GM23338 (cell line): Measurements from ENCODE around the gene LDHA. TPM values are rescaled to one million over a fixed set of nuclear protein-coding genes. Genes with fewer than 3 reads are reported as not detected.

Experiments
- ATAC-seq: fragments of 200-7000 bp; cut with Tn5 transposase; 3 replicates; pipeline ENCODE4 v1.9.1; 2020
- DNase-seq: peaks from one replicate; pipeline ENCODE4 v3.0.0-alpha.2; 2015; ENCODE audit warnings: low spot score
- H2AFZ ChIP-seq: fragments of 200-600 bp; sonication (generic); 2 replicates; pipeline ENCODE4 v1.8.0; 2016; ENCODE audit warnings: antibody characterized with exemption, mild to moderate bottlenecking, moderate library complexity
- H3F3A ChIP-seq: fragments of 200-600 bp; sonication (generic); replicated peaks from 2 replicates; pipeline ENCODE4 v1.8.0; 2017; ENCODE audit warnings: antibody characterized with exemption, mixed run types, low read depth
- H3K27ac ChIP-seq: fragments of 200-600 bp; sonication (generic); 2 replicates; pipeline ENCODE4 v1.6.1; 2016; ENCODE audit warnings: low read depth
- H3K27me3 ChIP-seq: fragments of 200-600 bp; sonication (generic); 2 replicates; pipeline ENCODE4 v1.8.0; 2016; ENCODE audit warnings: mild to moderate bottlenecking, mixed run types, moderate library complexity; ENCODE audit not compliant: insufficient read depth
- H3K36me3 ChIP-seq: fragments of 200-600 bp; sonication (generic); 2 replicates; pipeline ENCODE4 v1.8.0; 2016; ENCODE audit warnings: mild to moderate bottlenecking; ENCODE audit not compliant: insufficient read depth
- H3K4me1 ChIP-seq: fragments of 200-600 bp; sonication (generic); 2 replicates; pipeline ENCODE4 v1.8.0; 2016; ENCODE audit warnings: mild to moderate bottlenecking, moderate library complexity; ENCODE audit not compliant: insufficient read depth
- H3K4me2 ChIP-seq: fragments of 200-600 bp; sonication (generic); 2 replicates; pipeline ENCODE4 v1.7.1; 2017; ENCODE audit warnings: mixed run types
- H3K4me3 ChIP-seq: fragments of 200-600 bp; sonication (generic); 2 replicates; pipeline ENCODE4 v1.6.1; 2016; ENCODE audit warnings: mixed run types
- H3K79me2 ChIP-seq: fragments of 200-600 bp; sonication (generic); replicated peaks from 2 replicates; pipeline ENCODE4 v1.8.0; 2017; ENCODE audit warnings: mild to moderate bottlenecking; ENCODE audit not compliant: insufficient read depth
- H3K9me2 ChIP-seq: fragments of 200-600 bp; sonication (generic); 2 replicates; pipeline ENCODE4 v1.8.0; 2017; ENCODE audit not compliant: insufficient read depth
- H4K20me1 ChIP-seq: fragments of 200-600 bp; sonication (generic); replicated peaks from 2 replicates; pipeline ENCODE4 v1.8.0; 2017; ENCODE audit warnings: mild to moderate bottlenecking; ENCODE audit not compliant: insufficient read depth
- H3K27ac Mint-ChIP-seq: 2 replicates; pipeline ENCODE4 v1.8.0; 2020; ENCODE audit warnings: inconsistent platforms, mild to moderate bottlenecking, moderate library complexity, mixed read lengths
- H3K27me3 Mint-ChIP-seq: 3 replicates; pipeline ENCODE4 v1.8.0; 2022; ENCODE audit warnings: low read depth, mild to moderate bottlenecking, moderate library complexity, mixed read lengths, inconsistent platforms; ENCODE audit not compliant: insufficient read depth, poor library complexity
- H3K36me3 Mint-ChIP-seq: 3 replicates; pipeline ENCODE4 v1.8.0; 2021; ENCODE audit warnings: low read depth, mild to moderate bottlenecking, inconsistent platforms, moderate library complexity, mixed read lengths
- H3K4me1 Mint-ChIP-seq: 3 replicates; pipeline ENCODE4 v1.8.0; 2020; ENCODE audit warnings: mild to moderate bottlenecking, inconsistent platforms, mixed read lengths
- H3K4me3 Mint-ChIP-seq: 3 replicates; pipeline ENCODE4 v1.8.0; 2021; ENCODE audit warnings: moderate library complexity, mild to moderate bottlenecking, inconsistent platforms, mixed read lengths
- H3K9me3 Mint-ChIP-seq: 3 replicates; pipeline ENCODE4 v1.8.0; 2020; ENCODE audit warnings: moderate library complexity, mild to moderate bottlenecking, inconsistent platforms, mixed read lengths
- CREB1 ChIP-seq: fragments of 250-450 bp; sonication (Bioruptor Pico); IDR thresholded peaks from 2 replicates; pipeline ENCODE4 v1.5.0; 2020; ENCODE audit warnings: low read depth, mild to moderate bottlenecking, moderate library complexity
- ETS1 ChIP-seq: IDR thresholded peaks from 2 replicates; pipeline ENCODE4 v1.6.1; 2016; ENCODE audit warnings: antibody characterized with exemption
- EZH2 ChIP-seq: fragments of 200-600 bp; sonication (generic); IDR thresholded peaks from one replicate; pipeline ENCODE4 v1.8.0; 2017; ENCODE audit warnings: antibody characterized with exemption, mild to moderate bottlenecking, low read depth; ENCODE audit not compliant: unreplicated experiment
- EZH2phosphoT487 ChIP-seq: fragments of 200-600 bp; sonication (generic); IDR thresholded peaks from one replicate; pipeline ENCODE4 v1.8.1; 2018; ENCODE audit warnings: antibody characterized with exemption; ENCODE audit not compliant: unreplicated experiment
- JUNB ChIP-seq: IDR thresholded peaks from one replicate; pipeline ENCODE4 v1.6.1; 2016; ENCODE audit warnings: antibody characterized with exemption; ENCODE audit not compliant: unreplicated experiment
- NANOG ChIP-seq: IDR thresholded peaks from 2 replicates; pipeline ENCODE4 v1.6.1; 2016; ENCODE audit warnings: antibody characterized with exemption, borderline replicate concordance
- POLR2AphosphoS5 ChIP-seq: IDR thresholded peaks from 2 replicates; pipeline ENCODE4 v1.6.1; 2016; ENCODE audit warnings: antibody characterized with exemption, low read depth
- REST ChIP-seq: IDR thresholded peaks from one replicate; pipeline ENCODE4 v1.6.1; 2018; ENCODE audit warnings: antibody characterized with exemption; ENCODE audit not compliant: unreplicated experiment
- STAT1 ChIP-seq: IDR thresholded peaks from one replicate; pipeline ENCODE4 v1.6.1; 2016; ENCODE audit warnings: antibody characterized with exemption; ENCODE audit not compliant: unreplicated experiment
- ZNF114 ChIP-seq: fragments of 250-450 bp; sonication (Bioruptor Pico); IDR thresholded peaks from 2 replicates; pipeline ENCODE4 v1.5.0; 2020; ENCODE audit warnings: mild to moderate bottlenecking, moderate library complexity
- ZNF331 ChIP-seq: fragments of 250-450 bp; sonication (Bioruptor Pico); IDR thresholded peaks from 2 replicates; pipeline ENCODE4 v1.5.0; 2020; ENCODE audit warnings: low read depth, mild to moderate bottlenecking, moderate library complexity
- polyA plus RNA-seq: library from polyadenylated mRNA; unstranded; fragments of >200 nt; fragmentation: Nextera tagmentation; extraction: Ambion mirVana; gene quantifications from 2 replicates; pipeline ENCODE4 v1.2.1, GENCODE V29; 2016
- total RNA-seq: library from RNA; depleted of rRNA; stranded (reverse); fragments of >200 nt; shearing (Covaris generic); gene quantifications from 2 replicates; pipeline ENCODE4 v1.2.3, GENCODE V29; 2014
- TF ChIP-seq, protein P1 (sequence below): fragments of 250-450 bp; sonication (Bioruptor Pico); IDR thresholded peaks from 2 replicates; pipeline ENCODE4 v1.5.0; 2020; ENCODE audit warnings: mild to moderate bottlenecking, moderate library complexity
- TF ChIP-seq, protein P2 (sequence below), 2 experiments: fragments of 200-600 bp in 1 of 2; sonication (generic) in 1 of 2; conservative IDR thresholded peaks; 2 replicates each; pipeline versions ENCODE4 v1.5.1 to v1.6.1; 2016 to 2017; ENCODE audit warnings: antibody characterized with exemption in 2 of 2, low read depth in 2 of 2, mild to moderate bottlenecking in 2 of 2, moderate library complexity in 1 of 2

Gene LDHA
- total and polyA plus RNA-seq, 2 experiments from 2014 or later: 432 to 467 TPM

- TF ChIP-seq CREB1 (no peak), STAT1 (no peak)
Observed at GRCh38 chr11:18372201-18372600, 22.2 kb upstream of the LDHA start (continued).

GRCh38 chr11:18374956-18375355 is 19.4 kb upstream of the LDHA start:
- no peak overlapping the region for H3K4me3 Mint-ChIP-seq

More at GRCh38 chr11:18374956-18375355, 19.4 kb upstream of the LDHA start:
- Histone ChIP-seq H3K79me2 (no peaks in the 10 kb centered on the region), H3K4me3 (no peak overlapping the region), H3K36me3 (no peaks in the 10 kb centered on the region), H2AFZ (no peak overlapping the region), H4K20me1 (no peaks in the 10 kb centered on the region), H3K4me1 (no peaks in the 10 kb centered on the region), H3K27me3 (no peaks in the 10 kb centered on the region), H3K9me2 (no peaks in the 10 kb centered on the region), H3K4me2 (no peak overlapping the region), H3K27ac (no peak overlapping the region), H3F3A (no peaks in the 10 kb centered on the region)
- no peak for ATAC-seq
- no peaks in the 10 kb centered on the region for H3K9me3 Mint-ChIP-seq
- H3K27ac Mint-ChIP-seq: no peak overlapping the region
- TF ChIP-seq, protein P1, sequence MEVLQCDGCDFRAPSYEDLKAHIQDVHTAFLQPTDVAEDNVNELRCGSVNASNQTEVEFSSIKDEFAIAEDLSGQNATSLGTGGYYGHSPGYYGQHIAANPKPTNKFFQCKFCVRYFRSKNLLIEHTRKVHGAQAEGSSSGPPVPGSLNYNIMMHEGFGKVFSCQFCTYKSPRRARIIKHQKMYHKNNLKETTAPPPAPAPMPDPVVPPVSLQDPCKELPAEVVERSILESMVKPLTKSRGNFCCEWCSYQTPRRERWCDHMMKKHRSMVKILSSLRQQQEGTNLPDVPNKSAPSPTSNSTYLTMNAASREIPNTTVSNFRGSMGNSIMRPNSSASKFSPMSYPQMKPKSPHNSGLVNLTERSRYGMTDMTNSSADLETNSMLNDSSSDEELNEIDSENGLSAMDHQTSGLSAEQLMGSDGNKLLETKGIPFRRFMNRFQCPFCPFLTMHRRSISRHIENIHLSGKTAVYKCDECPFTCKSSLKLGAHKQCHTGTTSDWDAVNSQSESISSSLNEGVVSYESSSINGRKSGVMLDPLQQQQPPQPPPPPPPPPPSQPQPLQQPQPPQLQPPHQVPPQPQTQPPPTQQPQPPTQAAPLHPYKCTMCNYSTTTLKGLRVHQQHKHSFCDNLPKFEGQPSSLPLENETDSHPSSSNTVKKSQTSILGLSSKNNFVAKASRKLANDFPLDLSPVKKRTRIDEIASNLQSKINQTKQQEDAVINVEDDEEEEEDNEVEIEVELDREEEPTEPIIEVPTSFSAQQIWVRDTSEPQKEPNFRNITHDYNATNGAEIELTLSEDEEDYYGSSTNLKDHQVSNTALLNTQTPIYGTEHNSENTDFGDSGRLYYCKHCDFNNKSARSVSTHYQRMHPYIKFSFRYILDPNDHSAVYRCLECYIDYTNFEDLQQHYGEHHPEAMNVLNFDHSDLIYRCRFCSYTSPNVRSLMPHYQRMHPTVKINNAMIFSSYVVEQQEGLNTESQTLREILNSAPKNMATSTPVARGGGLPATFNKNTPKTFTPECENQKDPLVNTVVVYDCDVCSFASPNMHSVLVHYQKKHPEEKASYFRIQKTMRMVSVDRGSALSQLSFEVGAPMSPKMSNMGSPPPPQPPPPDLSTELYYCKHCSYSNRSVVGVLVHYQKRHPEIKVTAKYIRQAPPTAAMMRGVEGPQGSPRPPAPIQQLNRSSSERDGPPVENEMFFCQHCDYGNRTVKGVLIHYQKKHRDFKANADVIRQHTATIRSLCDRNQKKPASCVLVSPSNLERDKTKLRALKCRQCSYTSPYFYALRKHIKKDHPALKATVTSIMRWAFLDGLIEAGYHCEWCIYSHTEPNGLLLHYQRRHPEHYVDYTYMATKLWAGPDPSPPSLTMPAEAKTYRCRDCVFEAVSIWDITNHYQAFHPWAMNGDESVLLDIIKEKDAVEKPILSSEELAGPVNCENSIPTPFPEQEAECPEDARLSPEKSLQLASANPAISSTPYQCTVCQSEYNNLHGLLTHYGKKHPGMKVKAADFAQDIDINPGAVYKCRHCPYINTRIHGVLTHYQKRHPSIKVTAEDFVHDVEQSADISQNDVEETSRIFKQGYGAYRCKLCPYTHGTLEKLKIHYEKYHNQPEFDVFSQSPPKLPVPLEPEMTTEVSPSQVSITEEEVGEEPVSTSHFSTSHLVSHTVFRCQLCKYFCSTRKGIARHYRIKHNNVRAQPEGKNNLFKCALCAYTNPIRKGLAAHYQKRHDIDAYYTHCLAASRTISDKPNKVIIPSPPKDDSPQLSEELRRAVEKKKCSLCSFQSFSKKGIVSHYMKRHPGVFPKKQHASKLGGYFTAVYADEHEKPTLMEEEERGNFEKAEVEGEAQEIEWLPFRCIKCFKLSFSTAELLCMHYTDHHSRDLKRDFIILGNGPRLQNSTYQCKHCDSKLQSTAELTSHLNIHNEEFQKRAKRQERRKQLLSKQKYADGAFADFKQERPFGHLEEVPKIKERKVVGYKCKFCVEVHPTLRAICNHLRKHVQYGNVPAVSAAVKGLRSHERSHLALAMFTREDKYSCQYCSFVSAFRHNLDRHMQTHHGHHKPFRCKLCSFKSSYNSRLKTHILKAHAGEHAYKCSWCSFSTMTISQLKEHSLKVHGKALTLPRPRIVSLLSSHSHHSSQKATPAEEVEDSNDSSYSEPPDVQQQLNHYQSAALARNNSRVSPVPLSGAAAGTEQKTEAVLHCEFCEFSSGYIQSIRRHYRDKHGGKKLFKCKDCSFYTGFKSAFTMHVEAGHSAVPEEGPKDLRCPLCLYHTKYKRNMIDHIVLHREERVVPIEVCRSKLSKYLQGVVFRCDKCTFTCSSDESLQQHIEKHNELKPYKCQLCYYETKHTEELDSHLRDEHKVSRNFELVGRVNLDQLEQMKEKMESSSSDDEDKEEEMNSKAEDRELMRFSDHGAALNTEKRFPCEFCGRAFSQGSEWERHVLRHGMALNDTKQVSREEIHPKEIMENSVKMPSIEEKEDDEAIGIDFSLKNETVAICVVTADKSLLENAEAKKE (CRISPR knock-in tag): no peak
- no peak for TF ChIP-seq EZH2phosphoT487
- no peak for TF ChIP-seq NANOG
- TF ChIP-seq CREB1: no peak
- TF ChIP-seq EZH2: no peak
- TF ChIP-seq REST: no peak
- TF ChIP-seq ZNF331 (CRISPR knock-in tag): no peak
- TF ChIP-seq ETS1: no peak
- TF ChIP-seq JUNB: no peak
- no peak for TF ChIP-seq STAT1
- TF ChIP-seq ZNF114 (CRISPR knock-in tag): no peak
- TF ChIP-seq, protein P2, sequence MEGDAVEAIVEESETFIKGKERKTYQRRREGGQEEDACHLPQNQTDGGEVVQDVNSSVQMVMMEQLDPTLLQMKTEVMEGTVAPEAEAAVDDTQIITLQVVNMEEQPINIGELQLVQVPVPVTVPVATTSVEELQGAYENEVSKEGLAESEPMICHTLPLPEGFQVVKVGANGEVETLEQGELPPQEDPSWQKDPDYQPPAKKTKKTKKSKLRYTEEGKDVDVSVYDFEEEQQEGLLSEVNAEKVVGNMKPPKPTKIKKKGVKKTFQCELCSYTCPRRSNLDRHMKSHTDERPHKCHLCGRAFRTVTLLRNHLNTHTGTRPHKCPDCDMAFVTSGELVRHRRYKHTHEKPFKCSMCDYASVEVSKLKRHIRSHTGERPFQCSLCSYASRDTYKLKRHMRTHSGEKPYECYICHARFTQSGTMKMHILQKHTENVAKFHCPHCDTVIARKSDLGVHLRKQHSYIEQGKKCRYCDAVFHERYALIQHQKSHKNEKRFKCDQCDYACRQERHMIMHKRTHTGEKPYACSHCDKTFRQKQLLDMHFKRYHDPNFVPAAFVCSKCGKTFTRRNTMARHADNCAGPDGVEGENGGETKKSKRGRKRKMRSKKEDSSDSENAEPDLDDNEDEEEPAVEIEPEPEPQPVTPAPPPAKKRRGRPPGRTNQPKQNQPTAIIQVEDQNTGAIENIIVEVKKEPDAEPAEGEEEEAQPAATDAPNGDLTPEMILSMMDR (conservative IDR thresholded peaks at IDR 0.05; ENCODE audit: low read depth in 2 of 2): no peak
- no peak for TF ChIP-seq POLR2AphosphoS5
- H3K36me3 Mint-ChIP-seq: no peaks in the 10 kb centered on the region
- H3K4me1 Mint-ChIP-seq: no peaks in the 10 kb centered on the region
- no peak for DNase-seq
- peaks cover 2% of the 10 kb centered on the region for H3K27me3 Mint-ChIP-seq
